ENCODE results near the gene BOLL.
"Not testable (repeated sequence)": the region's sequence is repeated elsewhere in the genome, so short reads cannot be mapped to it uniquely, and the experiment has no call there.

Gene BOLL

DNA sequence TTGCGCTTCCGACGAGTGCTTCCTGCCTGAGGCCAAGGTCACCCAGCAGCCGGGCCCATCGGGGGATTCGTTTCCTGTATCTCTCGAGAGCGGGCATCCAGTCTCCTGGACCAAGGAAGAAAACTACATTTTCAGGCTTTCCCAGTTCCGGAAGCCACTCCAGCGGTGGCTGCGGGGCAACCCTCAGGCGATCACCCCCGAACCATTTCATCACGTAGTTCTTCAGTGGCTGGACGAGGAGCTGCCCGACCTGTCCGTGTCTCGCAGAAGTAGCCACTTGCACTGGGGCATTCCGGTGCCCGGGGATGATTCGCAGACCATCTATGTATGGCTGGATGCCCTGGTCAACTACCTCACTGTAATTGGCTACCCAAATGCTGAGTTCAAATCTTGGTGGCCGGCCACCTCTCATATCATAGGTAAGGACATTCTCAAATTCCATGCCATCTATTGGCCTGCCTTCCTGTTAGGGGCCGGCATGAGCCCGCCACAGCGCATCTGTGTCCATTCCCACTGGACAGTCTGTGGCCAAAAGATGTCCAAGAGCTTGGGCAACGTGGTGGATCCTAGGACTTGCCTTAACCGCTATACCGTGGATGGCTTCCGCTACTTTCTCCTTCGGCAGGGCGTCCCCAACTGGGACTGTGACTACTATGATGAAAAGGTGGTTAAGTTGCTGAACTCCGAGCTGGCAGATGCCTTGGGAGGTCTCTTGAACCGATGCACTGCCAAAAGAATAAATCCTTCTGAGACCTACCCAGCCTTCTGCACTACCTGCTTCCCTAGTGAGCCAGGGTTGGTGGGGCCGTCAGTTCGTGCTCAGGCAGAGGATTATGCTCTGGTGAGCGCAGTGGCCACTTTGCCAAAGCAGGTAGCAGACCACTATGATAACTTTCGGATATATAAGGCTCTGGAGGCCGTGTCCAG is 78.9 kb downstream of the BOLL start:
- DNase-seq (ENCODE audit: low spot score): no peak

DNA sequence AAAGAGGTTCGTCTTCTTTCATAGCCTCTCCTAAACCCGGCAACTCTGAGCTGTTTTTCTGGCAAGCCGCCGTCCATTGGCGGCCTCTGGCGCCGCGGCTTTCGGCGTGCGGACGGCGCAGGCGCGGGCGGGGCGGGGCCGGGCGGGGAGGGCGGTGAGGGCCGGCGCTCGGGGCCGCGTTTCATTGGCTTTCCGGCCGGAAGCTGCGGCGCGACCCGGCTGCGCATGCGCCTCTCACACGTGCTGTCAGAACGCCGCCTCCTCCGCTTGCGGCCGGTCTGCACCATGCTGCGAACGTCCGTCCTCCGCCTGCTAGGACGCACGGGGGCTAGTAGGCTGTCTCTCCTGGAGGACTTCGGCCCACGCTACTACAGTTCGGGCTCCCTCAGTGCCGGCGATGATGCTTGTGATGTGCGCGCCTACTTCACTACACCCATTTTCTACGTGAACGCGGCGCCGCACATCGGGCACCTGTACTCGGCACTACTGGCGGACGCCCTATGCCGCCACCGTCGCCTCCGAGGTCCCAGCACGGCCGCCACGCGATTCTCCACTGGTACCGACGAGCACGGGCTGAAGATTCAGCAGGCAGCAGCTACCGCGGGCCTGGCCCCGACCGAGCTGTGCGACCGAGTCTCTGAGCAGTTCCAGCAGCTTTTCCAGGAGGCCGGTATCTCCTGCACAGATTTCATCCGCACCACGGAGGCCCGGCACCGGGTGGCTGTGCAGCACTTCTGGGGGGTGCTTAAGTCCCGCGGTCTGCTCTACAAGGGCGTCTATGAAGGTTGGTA is 79.8 kb downstream of the BOLL start, which contains the start of gene MARS2:
Gene MARS2 (plus strand): TSS at position 249 of the 791 bp plus-strand sequence. CDS start 37 bp downstream, at position 286.
- peak; percentile 89 for DNase-seq (ENCODE audit: low spot score)

DNA sequence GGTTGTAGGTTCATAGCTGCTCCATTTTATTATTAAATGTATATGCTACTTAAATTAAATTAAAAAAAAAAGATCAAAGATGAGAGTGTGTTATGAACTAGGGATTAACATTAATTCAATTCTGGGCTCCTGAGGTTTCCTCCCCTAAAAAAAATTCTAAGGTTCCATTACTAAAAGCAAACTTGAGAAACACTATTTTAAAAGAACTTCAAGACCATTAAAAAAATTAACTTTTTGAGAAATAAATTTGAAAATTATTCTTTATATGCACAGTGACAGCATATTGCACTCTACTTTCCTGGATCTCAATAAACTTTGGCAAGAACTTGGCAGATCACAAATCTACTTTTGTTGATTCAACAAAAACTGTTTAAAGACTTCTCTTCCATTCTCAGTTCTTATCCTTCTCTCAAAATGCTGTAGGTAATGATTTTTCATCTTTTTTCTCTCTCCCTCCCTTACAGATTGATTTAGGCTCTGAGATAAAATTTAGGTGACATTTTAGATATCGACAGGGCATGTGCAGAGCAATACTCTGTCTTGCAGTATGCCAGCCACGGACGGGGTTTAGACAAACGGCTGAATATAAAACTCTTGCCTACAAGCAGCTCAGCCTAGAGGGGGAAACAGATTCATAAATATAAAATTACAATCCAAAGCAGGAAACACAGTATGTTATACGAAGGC is 80.5 kb downstream of the BOLL start:
- no peak for DNase-seq (ENCODE audit: low spot score)

DNA sequence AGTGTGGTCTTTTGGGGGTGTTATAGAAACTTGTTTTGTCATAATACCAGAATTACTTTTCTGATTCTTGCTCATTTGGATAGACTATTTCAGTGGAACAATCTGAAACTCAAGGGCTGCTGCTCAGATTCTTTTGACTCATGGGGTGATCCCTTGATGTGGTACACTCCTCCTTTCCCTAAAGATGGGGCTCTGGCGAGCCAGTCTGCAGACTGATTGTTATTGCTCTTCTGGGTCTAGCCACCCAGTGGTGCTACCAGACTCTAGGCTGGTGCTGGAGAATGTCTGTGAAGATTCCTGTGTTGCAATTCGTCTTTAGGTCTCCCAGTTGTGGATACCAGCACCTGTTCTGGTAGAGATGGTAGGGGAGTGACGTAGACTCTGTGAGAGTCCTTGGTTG is 84.2 kb downstream of the BOLL start:
- DNase-seq (ENCODE audit: low spot score): no peak

DNA sequence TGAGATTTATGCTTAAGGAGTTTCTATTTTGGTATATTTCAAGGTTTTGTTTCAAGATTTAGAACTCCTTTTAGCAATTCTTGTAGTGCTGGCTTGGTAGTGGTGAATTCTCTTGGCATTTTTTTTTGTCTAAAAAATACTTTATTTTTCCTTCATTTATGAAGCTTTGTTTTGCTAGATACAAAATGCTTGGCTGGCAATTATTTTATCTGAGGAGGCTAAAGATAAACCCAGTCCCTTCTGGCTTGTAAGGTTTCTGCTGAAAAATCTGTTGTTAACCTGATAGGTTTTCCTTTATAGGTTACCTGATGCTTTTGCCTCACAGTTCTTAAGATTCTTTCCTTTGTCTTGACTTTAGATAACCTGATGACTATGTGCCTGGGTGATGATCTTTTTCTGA is 85.4 kb downstream of the BOLL start:
- not testable (repeated sequence) for DNase-seq (ENCODE audit: low spot score)

DNA sequence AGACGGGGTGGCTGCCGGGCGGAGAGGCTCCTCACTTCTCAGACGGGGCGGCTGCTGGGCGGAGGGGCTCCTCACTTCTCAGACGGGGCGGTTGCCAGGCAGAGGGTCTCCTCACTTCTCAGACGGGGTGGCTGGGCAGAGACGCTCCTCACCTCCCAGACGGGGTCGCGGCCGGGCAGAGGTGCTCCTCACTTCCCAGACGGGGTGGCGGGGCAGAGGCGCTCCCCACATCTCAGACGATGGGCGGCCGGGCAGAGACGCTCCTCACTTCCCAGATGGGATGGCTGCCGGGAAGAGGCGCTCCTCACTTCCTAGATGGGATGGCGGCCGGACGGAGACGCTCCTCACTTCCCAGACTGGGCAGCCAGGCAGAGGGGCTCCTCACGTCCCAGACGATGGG is 88.5 kb downstream of the BOLL start:
- DNase-seq (ENCODE audit: low spot score): not testable (repeated sequence)

DNA sequence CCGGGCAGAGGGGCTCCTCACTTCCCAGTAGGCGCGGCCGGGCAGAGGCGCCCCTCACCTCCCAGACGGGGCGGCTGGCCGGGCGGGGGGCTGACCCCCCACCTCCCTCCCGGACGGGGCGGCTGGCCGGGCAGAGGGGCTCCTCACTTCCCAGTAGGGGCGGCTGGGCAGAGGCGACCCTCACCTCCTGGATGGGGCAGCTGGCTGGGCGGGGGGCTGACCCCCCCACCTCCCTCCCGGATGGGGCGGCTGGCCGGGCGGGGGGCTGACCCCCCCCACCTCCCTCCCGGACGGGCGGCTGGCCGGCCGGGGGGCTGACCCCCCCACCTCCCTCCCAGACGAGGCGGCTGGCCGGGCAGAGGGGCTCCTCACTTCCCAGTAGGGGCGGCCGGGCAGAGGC is 89.1 kb downstream of the BOLL start:
- DNase-seq (ENCODE audit: low spot score): not testable (repeated sequence)

DNA sequence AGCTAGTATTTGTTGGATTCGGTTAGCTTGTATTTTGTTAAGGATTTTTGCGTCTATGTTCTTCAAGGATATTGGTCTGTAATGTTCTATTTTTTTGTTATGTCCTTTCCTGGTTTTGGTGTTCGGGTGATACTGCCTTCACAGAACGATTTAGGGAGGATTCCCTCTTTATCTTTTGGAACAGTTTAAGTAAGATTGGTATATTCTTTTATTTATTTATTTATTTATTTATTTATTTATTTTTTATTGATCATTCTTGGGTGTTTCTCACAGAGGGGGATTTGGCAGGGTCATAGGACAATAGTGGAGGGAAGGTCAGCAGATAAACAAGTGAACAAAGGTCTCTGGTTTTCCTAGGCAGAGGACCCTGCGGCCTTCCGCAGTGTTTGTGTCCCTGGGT is 89.9 kb downstream of the BOLL start:
- DNase-seq (ENCODE audit: low spot score): not testable (repeated sequence)

DNA sequence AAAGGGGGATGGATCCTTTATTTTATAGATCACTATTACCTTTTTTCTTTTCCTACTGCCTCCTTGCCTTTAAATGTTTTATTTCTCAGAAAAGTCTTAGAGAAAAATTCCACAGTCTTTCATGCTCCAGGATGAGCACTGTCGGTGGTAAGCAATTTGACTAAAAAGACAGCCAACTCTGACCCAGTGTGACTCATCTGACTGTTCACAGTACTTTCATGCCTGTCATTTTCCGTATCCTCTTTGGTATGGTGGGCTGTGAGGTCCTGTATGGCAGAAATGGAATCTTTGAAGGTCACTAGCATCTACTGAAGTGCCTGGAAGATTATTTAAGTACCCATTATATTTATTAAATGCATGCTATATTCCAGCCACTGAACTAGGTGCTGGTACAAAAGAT is 107.6 kb downstream of the BOLL start:
- DNase-seq (ENCODE audit: low spot score): no peak

DNA sequence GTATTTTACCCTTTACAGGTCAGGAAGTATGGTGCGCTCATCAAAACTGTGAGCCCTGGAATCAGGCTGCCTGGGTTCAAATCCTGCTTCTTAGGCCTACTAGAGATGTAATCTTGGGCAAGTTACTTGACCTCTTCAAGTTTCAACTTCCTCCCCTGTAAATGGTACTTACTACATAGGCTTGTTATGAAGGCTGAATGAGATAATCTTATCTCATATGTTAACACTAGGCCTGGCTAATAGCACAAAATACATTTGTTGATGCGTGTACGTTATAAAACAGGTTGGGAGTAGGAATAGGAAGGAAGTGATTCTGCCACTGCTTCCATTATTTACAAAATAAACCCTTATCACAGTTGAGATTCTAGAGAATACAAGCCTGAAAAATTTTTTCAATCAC is 108.1 kb downstream of the BOLL start:
- no peak for DNase-seq (ENCODE audit: low spot score)

All from globus pallidus (tissue), 1 donor.